ENCODE data around the gene OR1J2.
"Not testable (repeated sequence)": the region's sequence is repeated elsewhere in the genome, so short reads cannot be mapped to it uniquely, and the experiment has no call there.

The OR1J2 gene, protein sequence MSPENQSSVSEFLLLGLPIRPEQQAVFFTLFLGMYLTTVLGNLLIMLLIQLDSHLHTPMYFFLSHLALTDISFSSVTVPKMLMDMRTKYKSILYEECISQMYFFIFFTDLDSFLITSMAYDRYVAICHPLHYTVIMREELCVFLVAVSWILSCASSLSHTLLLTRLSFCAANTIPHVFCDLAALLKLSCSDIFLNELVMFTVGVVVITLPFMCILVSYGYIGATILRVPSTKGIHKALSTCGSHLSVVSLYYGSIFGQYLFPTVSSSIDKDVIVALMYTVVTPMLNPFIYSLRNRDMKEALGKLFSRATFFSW

DNA sequence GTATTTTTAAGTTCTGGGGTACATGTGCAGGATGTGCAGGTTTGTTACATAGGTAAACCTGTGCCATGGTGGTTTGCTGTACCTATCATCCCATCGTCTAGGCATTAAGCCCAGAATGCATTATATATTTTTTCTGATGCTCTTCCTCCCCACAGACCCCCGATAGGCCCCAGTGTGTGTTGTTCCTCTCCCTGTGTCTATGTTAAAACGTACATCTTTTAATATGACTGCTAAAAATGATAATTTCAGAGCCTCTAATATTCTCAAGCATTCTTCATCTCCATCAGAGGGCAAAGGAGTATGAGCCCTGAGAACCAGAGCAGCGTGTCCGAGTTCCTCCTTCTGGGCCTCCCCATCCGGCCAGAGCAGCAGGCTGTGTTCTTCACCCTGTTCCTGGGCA lies at the start of gene OR1J2:
TSS of gene OR1J2 (plus strand) at position 301 of the 400 bp plus-strand sequence. CDS start at position 301, 0 bp downstream.
- DNase-seq, result no peak

- peak; percentile 83 for DNase-seq
Measured at GRCh38 chr9:122463828-122464632, 46.6 kb upstream of the OR1J2 start.

DNA sequence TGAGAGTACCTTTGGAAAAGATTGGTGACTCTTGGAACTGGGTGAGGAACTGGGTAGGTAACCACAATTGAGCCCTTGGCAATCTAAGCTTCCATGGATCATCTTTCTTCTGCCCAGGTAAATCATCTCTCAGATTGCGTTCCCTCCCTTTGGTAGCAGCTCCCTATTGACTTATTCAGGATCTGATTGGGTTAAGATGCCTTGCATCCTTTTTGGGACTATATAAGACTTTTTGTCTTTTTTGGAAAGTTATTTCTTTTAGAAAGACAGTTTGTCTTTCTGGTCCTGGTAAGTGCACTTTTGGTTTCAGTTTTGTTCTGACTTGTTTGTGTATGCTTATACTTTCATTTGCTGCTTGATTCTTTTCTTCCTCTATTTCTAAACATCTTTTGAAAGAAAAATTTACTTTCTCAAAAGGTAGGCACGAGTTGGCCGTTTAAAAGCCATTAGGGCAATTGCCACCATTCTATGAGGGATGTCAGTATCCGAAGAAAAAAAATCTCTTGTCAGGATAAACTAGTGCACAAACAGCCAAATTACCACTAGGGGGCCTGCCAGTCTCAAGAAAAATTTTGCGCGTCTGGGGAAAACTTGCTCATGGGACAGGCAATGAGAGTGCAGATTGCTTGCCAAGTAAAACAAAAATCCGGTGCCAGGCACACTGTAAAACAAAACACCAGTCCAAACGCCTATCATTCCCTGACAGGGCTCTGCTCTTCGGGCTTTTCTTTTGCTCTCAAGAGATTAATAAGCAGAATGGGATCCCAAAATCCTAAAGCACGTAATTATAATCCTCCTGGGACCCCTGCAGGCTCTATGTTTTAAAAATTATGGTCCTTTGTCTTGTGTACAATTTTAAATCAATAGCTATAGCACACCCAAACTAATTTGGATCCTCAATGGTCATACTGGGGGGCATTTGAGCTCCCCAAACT lies 45.7 kb upstream of the OR1J2 start:
- peak; percentile 82 for DNase-seq

DNA sequence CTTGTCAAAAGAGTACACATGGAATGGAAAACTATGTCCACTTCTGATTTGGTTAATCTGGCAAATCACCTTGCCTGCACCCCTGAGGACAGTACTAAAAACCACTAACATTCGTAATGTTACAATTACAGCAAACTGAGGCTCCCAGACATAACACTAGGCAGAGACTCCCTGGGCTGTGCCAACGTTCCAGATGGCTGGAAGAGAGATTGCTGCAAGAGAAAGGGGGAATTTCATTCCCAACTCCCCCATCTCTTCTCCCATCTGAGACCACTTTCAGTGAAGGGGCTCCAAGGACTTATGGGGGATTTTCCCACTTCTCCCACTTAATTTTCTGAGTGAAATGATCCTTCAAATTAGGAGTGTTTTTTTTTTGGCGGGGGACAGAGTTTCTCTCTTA lies 44.1 kb upstream of the OR1J2 start:
- DNase-seq, result no peak

DNA sequence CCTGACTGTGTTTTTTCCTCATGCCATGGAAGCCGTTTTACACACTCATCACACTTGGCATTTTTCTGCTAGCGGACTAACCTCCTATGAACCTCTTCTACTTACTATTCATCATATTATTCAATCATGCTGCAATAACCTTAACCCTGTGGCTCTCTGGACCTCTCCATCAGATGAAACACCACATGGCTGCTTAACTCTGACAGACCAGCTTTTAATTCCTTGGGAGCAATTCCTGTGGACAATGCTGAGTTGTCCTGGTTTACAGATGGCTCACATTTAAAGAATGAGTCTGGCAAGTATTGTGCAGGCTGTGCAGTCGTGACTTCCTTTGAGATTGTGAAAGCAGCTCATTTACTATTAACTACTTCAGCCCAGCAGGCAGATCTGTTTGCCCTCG lies 41.9 kb upstream of the OR1J2 start:
- no peak for DNase-seq

DNA sequence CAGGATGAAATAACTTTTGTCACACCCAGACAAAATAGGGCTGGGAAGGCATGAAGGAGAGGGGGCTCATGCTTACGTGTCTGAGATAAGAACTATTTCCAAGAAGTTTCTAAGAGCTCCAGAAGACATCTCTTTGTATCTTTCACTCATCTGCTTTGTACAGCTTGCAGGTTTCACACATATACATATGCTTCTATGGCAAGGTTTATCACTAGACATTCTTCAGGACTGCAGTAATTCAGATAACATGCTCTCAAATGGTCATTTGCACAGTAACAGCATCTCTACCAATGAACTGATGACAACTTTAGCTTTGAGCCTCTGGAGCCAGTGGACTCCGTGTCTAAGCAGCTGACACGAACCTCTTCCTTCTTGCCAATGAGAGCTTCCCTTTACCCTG lies 36.0 kb upstream of the OR1J2 start:
- no peak for DNase-seq

- no peak for DNase-seq
Measured at GRCh38 chr9:122475717-122476116, 34.9 kb upstream of the OR1J2 start.

GRCh38 chr9:122477346-122477745 lies 33.3 kb upstream of the OR1J2 start:
- no peak for DNase-seq

GRCh38 chr9:122477826-122478225 lies 32.8 kb upstream of the OR1J2 start, which contains the start of gene OR1J1:
OR1J1 (minus strand) TSS chr9:122477926; CDS start chr9:122477926, 0 bp downstream.
- no peak for DNase-seq

GRCh38 chr9:122479062-122479461 lies 31.5 kb upstream of the OR1J2 start:
- no peak for DNase-seq

DNA sequence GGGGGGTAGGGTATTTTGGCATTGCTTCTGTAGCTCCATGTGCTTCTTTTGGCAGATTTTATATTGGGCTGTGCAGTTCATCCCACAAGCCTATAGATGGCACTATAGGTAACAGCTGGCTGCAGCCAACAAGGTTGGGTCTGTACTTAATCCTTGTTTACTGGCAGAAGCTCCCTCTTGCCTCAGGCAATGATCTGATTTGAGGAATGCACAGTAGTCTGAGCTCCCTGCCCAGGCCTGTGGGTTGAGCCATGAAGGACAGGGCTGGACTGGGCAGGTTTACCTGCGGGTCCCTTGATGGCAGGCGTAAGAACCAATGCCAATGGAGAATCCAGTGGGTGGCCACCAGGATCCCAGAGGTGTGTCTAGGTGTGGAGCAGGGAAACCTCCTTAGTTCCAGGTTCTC lies 11.7 kb upstream of the OR1J2 start:
- DNase-seq, result peak; percentile 14

- no peak for DNase-seq
Measured at GRCh38 chr9:122506964-122507363, 3.6 kb upstream of the OR1J2 start.

GRCh38 chr9:122518226-122518625 lies 7.6 kb downstream of the OR1J2 start:
- DNase-seq, result no peak

GRCh38 chr9:122518841-122519240 lies 8.2 kb downstream of the OR1J2 start, which contains the start of gene OR1J4:
OR1J4 (plus strand) TSS chr9:122519141; CDS start chr9:122519141, 0 bp downstream.
- DNase-seq, result no peak

GRCh38 chr9:122519376-122519775 lies 8.8 kb downstream of the OR1J2 start:
- DNase-seq, result no peak

DNA sequence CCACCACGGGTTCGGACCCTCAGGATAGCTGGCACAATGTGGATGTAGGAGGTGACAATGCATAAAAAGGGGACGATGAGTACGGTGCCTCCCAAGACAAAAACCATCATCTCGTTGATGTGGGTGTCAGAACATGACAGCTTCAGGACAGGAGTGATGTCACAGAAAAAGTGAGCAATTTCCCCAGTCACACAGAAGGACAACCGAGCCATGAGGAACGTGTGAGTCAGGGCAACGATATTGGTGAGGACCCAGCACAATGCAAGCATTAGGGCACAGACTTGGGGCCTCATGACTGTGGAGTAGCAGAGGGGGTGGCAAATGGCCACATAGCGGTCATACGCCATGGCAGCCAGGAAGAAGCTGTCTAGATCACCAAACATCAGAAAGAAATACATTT lies 16.0 kb downstream of the OR1J2 start:
- no peak for DNase-seq

GRCh38 chr9:122527193-122527592 lies 16.6 kb downstream of the OR1J2 start, which contains the start of gene OR1N1:
OR1N1 (minus strand) TSS chr9:122527293; CDS start chr9:122527293, 0 bp downstream.
- DNase-seq, result no peak

DNA sequence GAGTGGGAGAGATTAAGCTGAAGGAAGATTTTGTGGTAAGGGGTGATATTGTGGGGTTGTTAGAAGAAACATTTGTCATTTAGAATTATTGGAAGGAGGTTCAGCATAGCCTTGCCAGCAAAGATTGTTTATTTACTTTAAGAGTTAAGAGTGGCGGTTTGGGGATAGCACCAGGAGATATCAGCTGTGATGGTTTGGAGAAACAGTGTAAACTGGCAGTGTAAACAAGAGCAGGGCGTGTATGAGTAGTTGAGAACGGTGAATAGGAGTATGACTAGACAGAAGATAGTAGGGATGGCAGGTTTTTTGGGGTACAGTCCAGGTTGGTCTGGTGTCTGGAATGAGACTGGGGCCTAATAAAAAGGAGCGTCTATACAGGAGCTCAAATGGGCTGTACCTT lies 20.6 kb downstream of the OR1J2 start:
- not testable (repeated sequence) for DNase-seq

GRCh38 chr9:122536134-122536533 lies 25.5 kb downstream of the OR1J2 start:
- DNase-seq, result no peak

DNA sequence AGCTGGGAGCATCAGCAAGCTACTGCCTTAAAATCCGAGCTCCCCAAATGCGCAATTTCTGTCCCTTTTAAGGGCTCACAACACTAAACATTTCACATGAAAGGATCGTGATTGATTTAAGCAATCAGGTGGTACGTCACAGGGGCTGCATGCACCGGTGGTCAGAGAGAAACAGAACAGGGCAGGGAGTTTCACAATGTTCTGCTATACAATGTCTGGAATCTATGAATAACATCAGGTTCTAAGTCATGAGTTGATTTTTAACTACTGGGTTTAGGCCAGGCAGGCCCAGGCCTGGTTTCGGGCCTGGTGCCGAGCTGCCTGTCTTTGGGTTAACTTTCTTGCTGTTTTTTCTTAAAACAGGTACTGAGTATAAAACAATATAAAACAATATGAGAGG lies 26.5 kb downstream of the OR1J2 start:
- not testable (repeated sequence) for DNase-seq

- no peak for DNase-seq
Measured at GRCh38 chr9:122538757-122539156, 28.2 kb downstream of the OR1J2 start.

- no peak for DNase-seq
Measured at GRCh38 chr9:122546196-122546595, 35.6 kb downstream of the OR1J2 start.

- DNase-seq, result peak; percentile 58
Measured at GRCh38 chr9:122551371-122551770, 40.8 kb downstream of the OR1J2 start.

Data from NCI-H1105 treated with DMSO at 0.1 percent for 48 hours (cell line).